Kidney (tissue), 14 donors: ENCODE measurements around the gene CACNA2D1. TPM values are rescaled to one million over a fixed set of nuclear protein-coding genes. Genes with fewer than 3 reads are reported as not detected.

Source experiments
- DNase-seq, 5 donors: peaks; one replicate each; pipeline ENCODE4 v3.0.0-alpha.2; 2013 to 2020
- FAIRE-seq: peaks from 2 replicates; lab custom pipeline; 2012; peaks lifted over from hg19 to GRCh38; lab: Jason Lieb, UNC
- H3K27ac ChIP-seq, 2 donors: one replicate each; pipeline ENCODE4 v1.7.0; 2013; ENCODE audit warnings: low read depth in 2 of 2, low read length in 2 of 2, inconsistent platforms in 1 of 2
- H3K27me3 ChIP-seq: one replicate; pipeline ENCODE4 v1.7.1; 2013; ENCODE audit warnings: low read length, inconsistent platforms; ENCODE audit not compliant: control insufficient read depth, insufficient read depth
- H3K36me3 ChIP-seq, 3 donors: one replicate each; pipeline versions ENCODE4 v1.7.0 to v1.7.1; 2013; ENCODE audit warnings: low read length in 3 of 3, control low read depth in 1 of 3, inconsistent platforms in 1 of 3; ENCODE audit not compliant: insufficient read depth in 3 of 3, control insufficient read depth in 2 of 3
- H3K4me1 ChIP-seq, 3 donors: one replicate each; pipeline versions ENCODE4 v1.7.0 to v1.7.1; 2013; ENCODE audit warnings: low read length in 3 of 3, inconsistent platforms in 1 of 3, low read depth in 1 of 3; ENCODE audit not compliant: control insufficient read depth in 2 of 3, insufficient read depth in 2 of 3
- H3K4me3 ChIP-seq, 3 donors: one replicate each; pipeline versions ENCODE4 v1.7.0 to v1.8.1; 2013; ENCODE audit warnings: low read length in 3 of 3, control low read depth in 1 of 3, inconsistent platforms in 1 of 3
- H3K9ac ChIP-seq, 3 donors: one replicate each; pipeline versions ENCODE4 v1.7.0 to v1.7.1; 2013; ENCODE audit warnings: low read length in 3 of 3, control low read depth in 1 of 3, inconsistent platforms in 1 of 3
- H3K9me3 ChIP-seq, 3 donors: one replicate each; pipeline versions ENCODE4 v1.7.0 to v1.7.1; 2013; ENCODE audit warnings: low read length in 3 of 3, control low read depth in 1 of 3, inconsistent platforms in 1 of 3; ENCODE audit not compliant: control insufficient read depth in 2 of 3, insufficient read depth in 1 of 3
- intact Hi-C: fragments of 100-400 bp; cut with DNase I; formaldehyde crosslinking; loops from one replicate; pipeline ENCODE4 v1.11.1; 2022
- polyA plus RNA-seq: library from polyadenylated mRNA; stranded (reverse); fragments of 350-450 nt; fragmentation: Illumina TruSeq; extraction: RNeasy Lipid Tissue Mini Kit (QIAGEN cat#74804); gene quantifications from one replicate; pipeline ENCODE4 v1.2.3, GENCODE V29; 2014; ENCODE audit warnings: low read depth, low replicate concordance; ENCODE audit not compliant: insufficient read depth
- total RNA-seq: library from RNA; stranded (reverse); fragmentation: NEBNext Ultra II Directional; extraction: Animal tissue kit (Norgen Biotek cat#: 25700); gene quantifications from one replicate; pipeline ENCODE4 v1.2.1, GENCODE V29; 2021
- TF ChIP-seq, protein P1 (sequence below): IDR thresholded peaks from 3 replicates; pipeline ENCODE4 v1.5.1; 2012; ENCODE audit warnings: mild to moderate bottlenecking, moderate library complexity, borderline replicate concordance; ENCODE audit not compliant: insufficient read depth; ENCODE audit errors: extremely low read depth
- donor health status: control.
- donor health status: control.
- donor health status: control.
- donor health status: control.
- donor health status: control.
- donor health status: DM: yes; HTN: yes; CAD: no.
- donor health status: Normal renal cell carcinoma (clear cell type).

Gene CACNA2D1
- total and polyA plus RNA-seq, 2 donors from 2014 or later = 3.5 to 18.3 TPM

DNA sequence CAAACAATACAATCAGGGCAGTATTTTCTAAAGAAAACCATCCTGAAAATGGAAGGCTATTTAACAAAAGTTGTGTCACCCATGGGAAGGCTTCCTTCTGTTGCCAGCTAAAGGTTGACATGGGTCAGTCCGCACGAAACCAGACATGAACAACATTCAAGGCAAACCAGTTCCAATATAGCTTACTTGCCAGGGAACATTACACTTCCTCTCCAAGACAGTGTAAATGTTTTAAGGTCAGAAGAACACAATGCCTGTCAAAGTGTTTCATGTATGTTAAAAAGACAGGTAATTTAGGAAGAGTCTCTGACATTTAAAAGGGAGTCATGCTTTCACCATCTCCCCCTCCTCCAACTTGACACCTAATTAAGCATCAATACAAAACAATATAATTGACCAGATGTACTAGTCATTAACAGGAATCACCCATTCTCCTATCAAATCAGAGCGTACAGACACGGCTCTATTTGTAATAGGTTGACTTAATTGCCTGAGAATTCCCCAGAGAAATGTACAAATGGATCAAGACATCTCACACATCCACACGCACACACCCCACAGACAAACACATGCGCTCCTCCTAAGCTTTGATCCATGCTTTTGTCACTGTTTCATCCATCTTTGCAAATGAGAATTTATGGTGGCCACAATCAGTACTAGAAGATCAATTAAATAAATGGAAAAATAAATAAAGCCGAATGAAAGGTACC, 69.5 kb downstream of the CACNA2D1 start:
- intact Hi-C loops = no loop called here
- TF ChIP-seq, protein P1, sequence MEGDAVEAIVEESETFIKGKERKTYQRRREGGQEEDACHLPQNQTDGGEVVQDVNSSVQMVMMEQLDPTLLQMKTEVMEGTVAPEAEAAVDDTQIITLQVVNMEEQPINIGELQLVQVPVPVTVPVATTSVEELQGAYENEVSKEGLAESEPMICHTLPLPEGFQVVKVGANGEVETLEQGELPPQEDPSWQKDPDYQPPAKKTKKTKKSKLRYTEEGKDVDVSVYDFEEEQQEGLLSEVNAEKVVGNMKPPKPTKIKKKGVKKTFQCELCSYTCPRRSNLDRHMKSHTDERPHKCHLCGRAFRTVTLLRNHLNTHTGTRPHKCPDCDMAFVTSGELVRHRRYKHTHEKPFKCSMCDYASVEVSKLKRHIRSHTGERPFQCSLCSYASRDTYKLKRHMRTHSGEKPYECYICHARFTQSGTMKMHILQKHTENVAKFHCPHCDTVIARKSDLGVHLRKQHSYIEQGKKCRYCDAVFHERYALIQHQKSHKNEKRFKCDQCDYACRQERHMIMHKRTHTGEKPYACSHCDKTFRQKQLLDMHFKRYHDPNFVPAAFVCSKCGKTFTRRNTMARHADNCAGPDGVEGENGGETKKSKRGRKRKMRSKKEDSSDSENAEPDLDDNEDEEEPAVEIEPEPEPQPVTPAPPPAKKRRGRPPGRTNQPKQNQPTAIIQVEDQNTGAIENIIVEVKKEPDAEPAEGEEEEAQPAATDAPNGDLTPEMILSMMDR = no peak
- Histone ChIP-seq H3K9ac (no peak overlapping the region), H3K27me3 (no peaks in the 10 kb centered on the region), H3K4me1 (no peaks in the 10 kb centered on the region), H3K27ac (no peak overlapping the region), H3K4me3 (no peak overlapping the region), H3K36me3 (no peaks in the 10 kb centered on the region), H3K9me3 (no peaks in the 10 kb centered on the region)
- FAIRE-seq (no peak), DNase-seq (peak in 1 of 5 donors; percentile 16)

DNA sequence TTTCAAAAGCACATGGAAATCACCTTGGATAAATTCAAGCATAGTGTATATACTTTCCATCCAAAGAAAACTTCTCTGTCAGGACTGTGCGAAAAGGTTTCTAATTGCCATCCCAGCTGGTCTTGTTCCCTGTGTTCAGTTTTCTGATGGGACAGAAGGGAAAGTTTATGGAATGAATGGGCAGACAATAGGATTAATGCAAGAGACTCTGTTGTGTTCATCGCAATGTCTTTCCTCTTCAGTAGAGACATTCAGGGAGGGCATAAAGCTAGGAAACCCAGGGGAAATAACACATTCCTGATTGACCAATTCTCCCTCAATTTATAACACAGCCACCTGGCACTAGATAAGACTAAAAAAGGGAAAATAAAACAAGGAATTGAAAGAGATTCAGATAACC, 78.9 kb downstream of the CACNA2D1 start:
- Histone ChIP-seq H3K27me3 (no peaks in the 10 kb centered on the region), H3K4me1 (no peaks in the 10 kb centered on the region), H3K9me3 (no peaks in the 10 kb centered on the region), H3K4me3 (no peak overlapping the region), H3K9ac (no peak overlapping the region), H3K36me3 (no peaks in the 10 kb centered on the region), H3K27ac (no peak overlapping the region)
- FAIRE-seq (no peak), DNase-seq (no peak)
- intact Hi-C loops = no loop called here
- TF ChIP-seq, protein P1 = no peak

DNA sequence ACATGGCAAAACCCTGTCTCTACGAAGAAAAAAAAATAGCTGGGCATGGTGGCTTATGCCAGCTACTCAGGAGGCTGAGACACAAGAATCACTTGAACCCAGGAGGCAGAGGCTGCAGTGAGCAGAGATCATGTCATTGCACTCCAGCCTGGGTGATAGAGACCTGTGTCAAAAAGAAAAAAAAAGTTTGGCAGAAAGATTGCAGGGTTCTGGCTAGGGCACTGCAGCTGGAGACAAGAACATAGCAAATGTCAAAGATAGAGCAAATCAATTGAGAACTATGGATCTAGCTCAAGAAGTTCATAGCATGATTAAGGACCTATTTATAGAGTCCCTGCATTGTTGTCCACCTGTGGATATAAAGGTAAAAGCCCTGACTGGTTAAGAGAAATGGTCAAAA, 79.5 kb downstream of the CACNA2D1 start:
- H3K9ac ChIP-seq = no peak overlapping the region
- H3K4me3 ChIP-seq = no peak overlapping the region
- H3K36me3 ChIP-seq = no peaks in the 10 kb centered on the region
- no peak overlapping the region for H3K27ac ChIP-seq
- DNase-seq (no peak), FAIRE-seq (no peak)
- no peaks in the 10 kb centered on the region for H3K27me3 ChIP-seq
- H3K4me1 ChIP-seq = no peaks in the 10 kb centered on the region
- intact Hi-C loops = no loop called here
- no peaks in the 10 kb centered on the region for H3K9me3 ChIP-seq
- TF ChIP-seq, protein P1 = no peak
